ENCODE measurements around the gene GNRH2. TPM values are rescaled to one million over a fixed set of nuclear protein-coding genes. Genes with fewer than 3 reads are reported as not detected.

GNRH2 gene
- polyA plus RNA-seq, 1 of the 3 experiments (the other 2 are of a cell fraction) = 0.58 TPM

GRCh38 chr20:3011752-3012151 lies 31.7 kb upstream of the GNRH2 start:
- Histone ChIP-seq H3K4me3 (ENCODE audit: low read depth in 2 of 2, low read length in 1 of 2) (no peak overlapping the region), H3K9me2 (no peaks in the 10 kb centered on the region), H2AFZ (ENCODE audit: low read depth) (no peak overlapping the region), H3K4me1 (ENCODE audit: control insufficient read depth in 1 of 2, insufficient read depth in 2 of 2, low read depth in 1 of 2, low read length in 1 of 2) (no peaks in the 10 kb centered on the region), H3F3A (replicated peaks; ENCODE audit: insufficient read depth) (peaks cover 6% of the 10 kb centered on the region), H3K4me2 (no peak overlapping the region), H3K36me3 (replicated peaks in 1 of 2; ENCODE audit: control insufficient read depth in 1 of 2, insufficient read depth in 2 of 2, low read length in 1 of 2) (peaks cover 19 to 39% of the 10 kb centered on the region in 2 experiments), H3K9ac (no peak overlapping the region), H4K20me1 (ENCODE audit: insufficient read depth) (no peaks in the 10 kb centered on the region), H3K79me2 (ENCODE audit: insufficient read depth) (no peaks in the 10 kb centered on the region), H3K27me3 (ENCODE audit: insufficient read depth) (no peaks in the 10 kb centered on the region), H3K27ac (ENCODE audit: low read depth in 2 of 2, low read length in 1 of 2) (0 out of 4 replicates have a peak overlapping the region, but pooled peaks of 1 of the 2 experiments have one; percentile 23), H3K9me3 (no peaks in the 10 kb centered on the region)
- ChIA-PET POLR2A (no interaction called here), CTCF (interaction anchor here (2.1 kb wide), 1 partner anchor 11 kb away, joined by 15 read pairs; no protein-coding TSS in a partner anchor)
- 98% methylated on average over 3 of the region's 3 CpGs for WGBS (ENCODE audit: low lambda C conversion rate)
- TF ChIP-seq MEF2A (IDR thresholded peaks at IDR 0.05; ENCODE audit: borderline replicate concordance, low read depth) (no peak), IRF3 (IDR thresholded peaks at IDR 0.05; ENCODE audit: low read depth, low read length) (no peak), RCOR1 (IDR thresholded peaks at IDR 0.05; ENCODE audit: low read length) (no peak), GATA2 (CRISPR knock-in tag; IDR thresholded peaks at IDR 0.05) (no peak), NRF1 (IDR thresholded peaks at IDR 0.05; ENCODE audit: low read depth, low read length) (no peak), RXRA (IDR thresholded peaks at IDR 0.05; ENCODE audit: borderline replicate concordance, low read depth) (no peak), YY1 (IDR thresholded peaks at IDR 0.05; ENCODE audit: low read depth) (no peak), POLR2AphosphoS5 (IDR thresholded peaks at IDR 0.05; ENCODE audit: low read depth, low read length) (no peak), ELF1 (IDR thresholded peaks at IDR 0.05) (no peak), EP300 (IDR thresholded peaks at IDR 0.05; ENCODE audit: borderline replicate concordance in 1 of 2, low read depth in 1 of 2, low read length in 1 of 2) (no peak), FOXJ3 (CRISPR knock-in tag; IDR thresholded peaks at IDR 0.05) (no peak), RFX5 (IDR thresholded peaks at IDR 0.05; ENCODE audit: low read length) (no peak), EZH2phosphoT487 (IDR thresholded peaks at IDR 0.05; ENCODE audit: borderline replicate concordance, low read depth) (no peak), MXI1 (IDR thresholded peaks at IDR 0.05; ENCODE audit: low read depth, low read length) (no peak), GABPA (IDR thresholded peaks at IDR 0.05; ENCODE audit: low read depth) (no peak), TEAD4 (IDR thresholded peaks at IDR 0.05; ENCODE audit: borderline replicate concordance, insufficient read depth) (no peak), ZBTB33 (IDR thresholded peaks at IDR 0.05; ENCODE audit: borderline replicate concordance, low read depth) (no peak), MAX (IDR thresholded peaks at IDR 0.05; ENCODE audit: low read depth) (no peak)
- TF ChIP-seq, protein P1, sequence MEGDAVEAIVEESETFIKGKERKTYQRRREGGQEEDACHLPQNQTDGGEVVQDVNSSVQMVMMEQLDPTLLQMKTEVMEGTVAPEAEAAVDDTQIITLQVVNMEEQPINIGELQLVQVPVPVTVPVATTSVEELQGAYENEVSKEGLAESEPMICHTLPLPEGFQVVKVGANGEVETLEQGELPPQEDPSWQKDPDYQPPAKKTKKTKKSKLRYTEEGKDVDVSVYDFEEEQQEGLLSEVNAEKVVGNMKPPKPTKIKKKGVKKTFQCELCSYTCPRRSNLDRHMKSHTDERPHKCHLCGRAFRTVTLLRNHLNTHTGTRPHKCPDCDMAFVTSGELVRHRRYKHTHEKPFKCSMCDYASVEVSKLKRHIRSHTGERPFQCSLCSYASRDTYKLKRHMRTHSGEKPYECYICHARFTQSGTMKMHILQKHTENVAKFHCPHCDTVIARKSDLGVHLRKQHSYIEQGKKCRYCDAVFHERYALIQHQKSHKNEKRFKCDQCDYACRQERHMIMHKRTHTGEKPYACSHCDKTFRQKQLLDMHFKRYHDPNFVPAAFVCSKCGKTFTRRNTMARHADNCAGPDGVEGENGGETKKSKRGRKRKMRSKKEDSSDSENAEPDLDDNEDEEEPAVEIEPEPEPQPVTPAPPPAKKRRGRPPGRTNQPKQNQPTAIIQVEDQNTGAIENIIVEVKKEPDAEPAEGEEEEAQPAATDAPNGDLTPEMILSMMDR (IDR thresholded peaks at IDR 0.05) = no peak
- TF ChIP-seq, protein P2, sequence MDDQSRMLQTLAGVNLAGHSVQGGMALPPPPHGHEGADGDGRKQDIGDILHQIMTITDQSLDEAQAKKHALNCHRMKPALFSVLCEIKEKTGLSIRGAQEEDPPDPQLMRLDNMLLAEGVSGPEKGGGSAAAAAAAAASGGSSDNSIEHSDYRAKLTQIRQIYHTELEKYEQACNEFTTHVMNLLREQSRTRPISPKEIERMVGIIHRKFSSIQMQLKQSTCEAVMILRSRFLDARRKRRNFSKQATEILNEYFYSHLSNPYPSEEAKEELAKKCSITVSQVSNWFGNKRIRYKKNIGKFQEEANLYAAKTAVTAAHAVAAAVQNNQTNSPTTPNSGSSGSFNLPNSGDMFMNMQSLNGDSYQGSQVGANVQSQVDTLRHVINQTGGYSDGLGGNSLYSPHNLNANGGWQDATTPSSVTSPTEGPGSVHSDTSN (IDR thresholded peaks at IDR 0.05) = no peak
- DNase-seq = no peak
